ENCODE measurements around the gene ETF1.

ETF1 gene

DNA sequence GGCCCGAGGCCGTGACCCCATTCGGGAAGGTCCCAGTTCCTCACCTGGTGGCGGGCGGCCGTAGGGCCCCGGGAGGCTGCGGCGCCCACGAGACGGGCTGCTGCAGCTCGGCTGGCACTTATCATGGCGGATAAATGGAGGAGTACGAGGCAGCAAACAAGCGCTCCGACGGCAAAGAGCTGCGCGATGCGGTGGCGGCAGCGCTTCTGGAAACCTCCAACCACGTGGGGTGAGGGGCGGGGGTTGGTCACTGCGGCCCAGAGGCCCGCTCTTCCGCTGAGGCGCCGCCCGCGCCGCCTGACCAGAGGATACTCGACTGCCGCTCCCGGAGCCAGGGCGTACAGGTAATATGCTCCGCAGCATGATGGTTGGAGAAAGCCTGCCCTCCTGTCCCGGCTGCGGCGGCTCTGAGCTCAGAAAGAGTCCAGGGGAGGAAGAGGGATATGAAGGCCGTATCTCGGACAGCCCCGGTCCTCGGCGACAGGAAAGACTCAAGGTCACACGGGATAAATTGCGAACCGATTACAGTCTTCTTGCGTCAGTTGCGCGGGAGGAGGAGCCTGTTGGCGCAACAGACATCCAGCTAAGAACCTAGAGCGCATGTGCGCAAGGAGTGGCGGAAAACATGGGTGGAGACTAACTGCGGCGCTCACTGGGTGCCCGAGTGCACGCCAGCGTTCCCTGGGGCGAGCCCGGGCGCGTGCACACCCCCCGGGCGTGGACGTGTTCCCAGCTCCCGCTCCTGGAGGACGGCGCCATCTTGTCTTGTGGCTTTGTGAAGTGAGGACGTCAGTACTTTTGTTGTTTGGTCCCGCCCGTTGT lies 32.4 kb upstream of the ETF1 start, which contains the start of gene HSPA9:
HSPA9 (minus strand) TSS at position 208 of the 822 bp plus-strand sequence; CDS start at position 125, 83 bp downstream.
- TF ChIP-seq, protein P1, sequence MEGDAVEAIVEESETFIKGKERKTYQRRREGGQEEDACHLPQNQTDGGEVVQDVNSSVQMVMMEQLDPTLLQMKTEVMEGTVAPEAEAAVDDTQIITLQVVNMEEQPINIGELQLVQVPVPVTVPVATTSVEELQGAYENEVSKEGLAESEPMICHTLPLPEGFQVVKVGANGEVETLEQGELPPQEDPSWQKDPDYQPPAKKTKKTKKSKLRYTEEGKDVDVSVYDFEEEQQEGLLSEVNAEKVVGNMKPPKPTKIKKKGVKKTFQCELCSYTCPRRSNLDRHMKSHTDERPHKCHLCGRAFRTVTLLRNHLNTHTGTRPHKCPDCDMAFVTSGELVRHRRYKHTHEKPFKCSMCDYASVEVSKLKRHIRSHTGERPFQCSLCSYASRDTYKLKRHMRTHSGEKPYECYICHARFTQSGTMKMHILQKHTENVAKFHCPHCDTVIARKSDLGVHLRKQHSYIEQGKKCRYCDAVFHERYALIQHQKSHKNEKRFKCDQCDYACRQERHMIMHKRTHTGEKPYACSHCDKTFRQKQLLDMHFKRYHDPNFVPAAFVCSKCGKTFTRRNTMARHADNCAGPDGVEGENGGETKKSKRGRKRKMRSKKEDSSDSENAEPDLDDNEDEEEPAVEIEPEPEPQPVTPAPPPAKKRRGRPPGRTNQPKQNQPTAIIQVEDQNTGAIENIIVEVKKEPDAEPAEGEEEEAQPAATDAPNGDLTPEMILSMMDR (IDR thresholded peaks at IDR 0.05; ENCODE audit: poor library complexity, severe bottlenecking): no peak
- H3K27me3 ChIP-seq (ENCODE audit: insufficient read depth, poor library complexity, severe bottlenecking): no peaks in the 10 kb centered on the region
- DNase-seq (ENCODE audit: low spot score) (peak; percentile 99), ATAC-seq (ENCODE audit: low read depth) (peak; percentile 82)
- no peaks in the 10 kb centered on the region for H3K9me3 ChIP-seq (ENCODE audit: severe bottlenecking)
- peaks cover 8% of the 10 kb centered on the region for H3K4me1 ChIP-seq (ENCODE audit: insufficient read depth, poor library complexity, severe bottlenecking)
- H3K4me3 ChIP-seq (ENCODE audit: severe bottlenecking): peak within 1 kb of the TSS; percentile 94
- H3K27ac ChIP-seq (ENCODE audit: poor library complexity, severe bottlenecking): peak within 1 kb of the TSS; percentile 69
- peaks cover 47% of the 10 kb centered on the region for H3K36me3 ChIP-seq (ENCODE audit: low read depth)

DNA sequence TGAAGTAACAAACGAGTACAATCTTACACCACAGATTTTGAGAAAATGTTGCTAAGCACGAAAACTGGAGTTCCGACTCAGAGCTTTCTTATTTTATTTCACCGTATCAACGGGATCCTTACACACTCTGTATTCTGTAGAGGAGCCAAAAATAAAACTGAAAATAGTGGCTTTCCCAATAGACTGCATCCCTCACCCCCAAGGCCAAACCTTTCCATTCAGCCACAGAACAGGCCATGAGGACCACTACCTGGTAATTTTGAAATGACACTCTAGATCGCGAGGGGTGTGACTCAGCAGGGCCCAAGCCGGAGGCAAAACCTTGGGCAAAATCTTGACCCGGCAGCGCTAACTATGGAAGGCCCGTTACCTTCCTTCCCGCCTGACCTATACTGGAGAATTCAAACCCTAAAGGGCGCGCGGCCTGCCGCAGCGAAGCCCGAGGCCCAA lies 31.7 kb upstream of the ETF1 start:
- Histone ChIP-seq H3K27ac (ENCODE audit: poor library complexity, severe bottlenecking) (peak overlapping the region; percentile 69), H3K36me3 (ENCODE audit: low read depth) (peaks cover 54% of the 10 kb centered on the region), H3K4me3 (ENCODE audit: severe bottlenecking) (peak overlapping the region; percentile 94), H3K4me1 (ENCODE audit: insufficient read depth, poor library complexity, severe bottlenecking) (peaks cover 12% of the 10 kb centered on the region), H3K27me3 (ENCODE audit: insufficient read depth, poor library complexity, severe bottlenecking) (no peaks in the 10 kb centered on the region), H3K9me3 (ENCODE audit: severe bottlenecking) (no peaks in the 10 kb centered on the region)
- no peak for DNase-seq (ENCODE audit: low spot score)
- peak; percentile 18 for ATAC-seq (ENCODE audit: low read depth)
- TF ChIP-seq, protein P1 (IDR thresholded peaks at IDR 0.05; ENCODE audit: poor library complexity, severe bottlenecking): no peak

DNA sequence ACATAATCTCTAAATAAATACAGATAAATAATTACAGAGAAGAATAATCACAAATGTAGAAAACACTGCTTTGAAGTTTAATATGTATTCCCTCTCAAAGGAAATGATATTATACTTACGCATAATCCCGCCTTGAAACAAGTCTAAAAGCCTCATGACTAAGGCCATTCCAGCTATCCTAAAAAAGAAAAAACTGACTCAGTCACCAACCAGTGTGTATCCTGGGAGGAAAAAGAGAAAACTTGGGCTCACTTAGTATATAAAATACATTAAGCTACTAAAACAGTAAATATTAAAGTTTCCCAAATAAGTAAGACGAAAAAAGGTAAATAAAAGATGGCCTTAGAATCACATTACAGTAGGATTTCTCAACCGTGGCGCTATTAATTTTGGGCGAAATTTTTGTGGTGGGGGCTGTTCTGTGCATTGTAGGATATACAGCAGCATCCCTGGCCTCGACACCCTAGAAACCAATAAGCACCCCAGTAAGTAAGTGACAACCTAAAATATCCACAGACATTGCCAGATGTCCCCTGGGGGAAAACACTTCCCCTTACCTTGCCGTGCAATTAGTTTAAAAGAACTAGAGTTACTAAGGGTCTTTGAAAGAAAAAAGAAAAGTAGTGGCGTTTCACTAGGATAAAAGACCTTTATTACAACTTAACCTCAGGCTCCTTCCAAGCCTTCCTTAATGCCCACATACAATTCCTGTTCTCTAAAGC lies 31.1 kb upstream of the ETF1 start:
- TF ChIP-seq, protein P1 (IDR thresholded peaks at IDR 0.05; ENCODE audit: poor library complexity, severe bottlenecking): no peak
- DNase-seq (ENCODE audit: low spot score) (no peak), ATAC-seq (ENCODE audit: low read depth) (no peak)
- H3K4me3 ChIP-seq (ENCODE audit: severe bottlenecking): peak overlapping the region; percentile 94
- H3K9me3 ChIP-seq (ENCODE audit: severe bottlenecking): no peaks in the 10 kb centered on the region
- no peaks in the 10 kb centered on the region for H3K27me3 ChIP-seq (ENCODE audit: insufficient read depth, poor library complexity, severe bottlenecking)
- peaks cover 12% of the 10 kb centered on the region for H3K4me1 ChIP-seq (ENCODE audit: insufficient read depth, poor library complexity, severe bottlenecking)
- H3K27ac ChIP-seq (ENCODE audit: poor library complexity, severe bottlenecking): peak overlapping the region; percentile 69
- H3K36me3 ChIP-seq (ENCODE audit: low read depth): peaks cover 60% of the 10 kb centered on the region

DNA sequence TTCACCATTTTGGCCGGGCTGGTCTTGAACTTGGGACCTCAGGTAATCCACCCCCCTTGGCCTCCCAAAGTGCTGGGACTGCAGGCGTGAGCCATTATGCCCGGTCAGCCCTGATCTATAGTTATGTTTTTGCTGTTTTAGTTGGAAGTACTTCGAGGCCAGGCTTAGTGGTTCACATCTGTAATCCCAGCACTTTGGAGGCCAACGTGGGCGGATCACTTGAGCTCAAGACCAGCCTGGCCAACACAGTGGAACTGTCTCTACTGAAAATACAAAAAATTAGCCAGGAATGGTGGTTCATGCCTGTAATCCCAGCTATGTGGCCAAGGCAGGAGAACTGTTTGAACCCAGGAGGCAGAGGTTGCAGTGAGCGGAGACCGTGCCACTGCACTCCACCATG lies 30.2 kb upstream of the ETF1 start:
- ATAC-seq (ENCODE audit: low read depth) (no peak), DNase-seq (ENCODE audit: low spot score) (no peak)
- Histone ChIP-seq H3K27me3 (ENCODE audit: insufficient read depth, poor library complexity, severe bottlenecking) (no peaks in the 10 kb centered on the region), H3K4me3 (ENCODE audit: severe bottlenecking) (no peak overlapping the region), H3K9me3 (ENCODE audit: severe bottlenecking) (no peaks in the 10 kb centered on the region), H3K4me1 (ENCODE audit: insufficient read depth, poor library complexity, severe bottlenecking) (peaks cover 12% of the 10 kb centered on the region), H3K27ac (ENCODE audit: poor library complexity, severe bottlenecking) (peak overlapping the region; percentile 69), H3K36me3 (ENCODE audit: low read depth) (peaks cover 69% of the 10 kb centered on the region)
- TF ChIP-seq, protein P1 (IDR thresholded peaks at IDR 0.05; ENCODE audit: poor library complexity, severe bottlenecking): no peak

Data from RWPE2 (cell line).